Brain microvascular endothelial cell (primary cell): ENCODE measurements around the gene KIRREL3.

Experiments used
- DNase-seq: peaks from one replicate; pipeline ENCODE4 v3.0.0-alpha.2; 2020
- H3K27ac ChIP-seq: fragments of 250-450 bp; sonication (Bioruptor Pico); 2 replicates; pipeline ENCODE4 v1.5.1; 2020; ENCODE audit warnings: mild to moderate bottlenecking, moderate library complexity
- H3K27me3 ChIP-seq: fragments of 250-450 bp; sonication (Bioruptor Pico); replicated peaks from 2 replicates; pipeline ENCODE4 v1.5.1; 2020; ENCODE audit warnings: mild to moderate bottlenecking
- H3K36me3 ChIP-seq: fragments of 250-450 bp; sonication (Bioruptor Pico); replicated peaks from 2 replicates; pipeline ENCODE4 v1.5.1; 2020; ENCODE audit warnings: mild to moderate bottlenecking
- H3K4me3 ChIP-seq: 2 replicates; pipeline ENCODE4 v1.5.1; 2011; ENCODE audit warnings: low read depth, mild to moderate bottlenecking, control low read depth, low read length, moderate library complexity
- in situ Hi-C: cut with HindIII; loops from 2 replicates; pipeline ENCODE4 v1.10.0; 2017; ENCODE audit warnings: low sequenced_read_pairs, low pct_ligation_motif_present
- TF ChIP-seq, protein P1 (sequence below): IDR thresholded peaks from 2 replicates; pipeline ENCODE4 v1.5.1; 2011; ENCODE audit warnings: low read depth, mild to moderate bottlenecking, moderate library complexity, low read length, control low read depth, inconsistent platforms; ENCODE audit errors: missing control alignments

The KIRREL3 gene

DNA sequence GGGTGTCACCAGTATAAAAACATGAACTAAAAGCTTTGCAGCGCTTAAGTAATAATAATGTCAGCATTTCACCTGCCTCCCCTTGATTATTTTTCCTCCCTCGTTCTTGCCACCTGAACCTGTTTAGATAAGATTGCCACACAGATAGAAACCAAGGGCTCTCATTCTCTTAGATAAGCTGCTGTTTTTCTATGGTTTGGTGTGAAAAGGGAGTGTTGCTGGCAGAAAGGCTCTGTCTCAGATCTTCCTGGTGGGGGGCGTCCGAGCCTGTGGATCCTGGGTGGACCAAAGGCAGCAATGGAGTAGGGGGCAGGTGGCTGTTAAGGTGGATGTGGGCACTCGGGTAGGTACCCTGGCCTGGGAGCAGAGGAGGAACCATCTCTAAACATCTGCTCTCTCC, 497.6 kb downstream of the KIRREL3 start:
- Histone ChIP-seq H3K36me3 (no peaks in the 10 kb centered on the region), H3K27ac (no peak overlapping the region), H3K27me3 (peaks cover 3% of the 10 kb centered on the region), H3K4me3 (no peak overlapping the region)
- in situ Hi-C loops = no loop called here
- TF ChIP-seq, protein P1, sequence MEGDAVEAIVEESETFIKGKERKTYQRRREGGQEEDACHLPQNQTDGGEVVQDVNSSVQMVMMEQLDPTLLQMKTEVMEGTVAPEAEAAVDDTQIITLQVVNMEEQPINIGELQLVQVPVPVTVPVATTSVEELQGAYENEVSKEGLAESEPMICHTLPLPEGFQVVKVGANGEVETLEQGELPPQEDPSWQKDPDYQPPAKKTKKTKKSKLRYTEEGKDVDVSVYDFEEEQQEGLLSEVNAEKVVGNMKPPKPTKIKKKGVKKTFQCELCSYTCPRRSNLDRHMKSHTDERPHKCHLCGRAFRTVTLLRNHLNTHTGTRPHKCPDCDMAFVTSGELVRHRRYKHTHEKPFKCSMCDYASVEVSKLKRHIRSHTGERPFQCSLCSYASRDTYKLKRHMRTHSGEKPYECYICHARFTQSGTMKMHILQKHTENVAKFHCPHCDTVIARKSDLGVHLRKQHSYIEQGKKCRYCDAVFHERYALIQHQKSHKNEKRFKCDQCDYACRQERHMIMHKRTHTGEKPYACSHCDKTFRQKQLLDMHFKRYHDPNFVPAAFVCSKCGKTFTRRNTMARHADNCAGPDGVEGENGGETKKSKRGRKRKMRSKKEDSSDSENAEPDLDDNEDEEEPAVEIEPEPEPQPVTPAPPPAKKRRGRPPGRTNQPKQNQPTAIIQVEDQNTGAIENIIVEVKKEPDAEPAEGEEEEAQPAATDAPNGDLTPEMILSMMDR = no peak
- DNase-seq = no peak

DNA sequence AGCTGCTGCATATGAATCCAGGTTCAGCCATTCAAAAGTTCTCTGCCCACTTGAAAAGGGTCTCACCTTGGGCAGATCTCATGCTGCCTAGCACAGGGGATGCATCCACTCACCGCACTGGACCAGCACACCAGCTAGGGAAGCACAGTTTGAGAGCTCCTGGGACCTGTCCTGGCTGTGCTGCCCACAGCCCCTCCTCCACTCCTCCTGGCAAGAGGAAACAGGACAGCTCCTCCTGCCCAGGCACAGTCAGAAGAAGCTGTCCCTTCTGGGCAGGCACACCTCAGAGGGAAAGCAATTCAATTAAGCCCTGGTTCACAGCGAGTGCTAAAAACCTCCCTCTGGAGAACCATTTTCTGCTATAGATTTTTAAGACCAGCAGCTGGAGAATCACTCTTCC, 498.4 kb downstream of the KIRREL3 start:
- in situ Hi-C loops = no loop called here
- no peak for DNase-seq
- H3K27me3 ChIP-seq = peaks cover 3% of the 10 kb centered on the region

DNA sequence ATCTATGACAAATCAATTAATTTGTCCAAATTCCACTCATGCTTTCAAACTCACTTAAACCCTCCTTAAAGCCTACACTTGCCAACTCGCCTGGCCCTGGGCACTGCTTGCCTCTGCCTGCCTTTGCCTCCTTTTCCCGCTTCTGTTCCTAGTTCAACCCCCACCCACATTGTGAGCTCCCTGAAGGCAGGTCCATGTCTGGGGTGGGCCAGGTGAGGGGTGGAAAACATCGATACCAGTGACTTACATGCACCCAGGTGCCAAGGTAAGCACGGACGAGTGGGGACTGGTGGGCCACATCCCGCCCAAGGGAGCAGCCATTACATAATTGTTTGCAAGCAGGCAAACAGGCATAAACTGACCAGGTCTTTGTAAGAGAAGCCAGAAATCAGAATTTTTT, 498.9 kb downstream of the KIRREL3 start:
- in situ Hi-C loops = no loop called here

More for the DNA sequence above, 498.4 kb downstream of the KIRREL3 start:
- TF ChIP-seq, protein P1 = no peak
- Histone ChIP-seq H3K27ac (no peak overlapping the region), H3K36me3 (no peaks in the 10 kb centered on the region), H3K4me3 (no peak overlapping the region)

DNA sequence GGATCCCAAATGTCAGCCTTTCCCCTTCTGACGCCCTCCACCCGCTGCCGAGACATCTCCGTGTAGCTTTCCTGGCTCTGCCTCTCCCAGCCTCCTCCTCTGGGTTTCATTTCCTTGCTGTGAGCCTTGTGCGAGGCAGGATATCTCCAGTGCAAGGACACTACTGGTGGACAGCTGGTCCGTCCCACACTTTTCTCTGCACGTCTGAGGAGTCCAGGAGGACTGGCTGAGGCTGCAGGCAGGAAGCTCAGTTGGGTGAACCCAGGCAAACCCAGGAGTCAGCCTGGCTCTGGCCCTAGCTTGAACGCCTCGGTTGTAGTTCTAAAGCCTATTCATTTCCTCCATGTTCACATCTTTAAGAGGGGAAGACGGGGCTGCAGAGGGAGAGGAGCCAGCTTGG, 499.6 kb downstream of the KIRREL3 start:
- in situ Hi-C loops = no loop called here
- no peak overlapping the region for H3K27ac ChIP-seq

More for the DNA sequence above, 498.9 kb downstream of the KIRREL3 start:
- no peak overlapping the region for H3K27ac ChIP-seq
- peaks cover 3% of the 10 kb centered on the region for H3K27me3 ChIP-seq
- H3K36me3 ChIP-seq = no peaks in the 10 kb centered on the region
- no peak overlapping the region for H3K4me3 ChIP-seq
- TF ChIP-seq, protein P1 = no peak
- DNase-seq = no peak

DNA sequence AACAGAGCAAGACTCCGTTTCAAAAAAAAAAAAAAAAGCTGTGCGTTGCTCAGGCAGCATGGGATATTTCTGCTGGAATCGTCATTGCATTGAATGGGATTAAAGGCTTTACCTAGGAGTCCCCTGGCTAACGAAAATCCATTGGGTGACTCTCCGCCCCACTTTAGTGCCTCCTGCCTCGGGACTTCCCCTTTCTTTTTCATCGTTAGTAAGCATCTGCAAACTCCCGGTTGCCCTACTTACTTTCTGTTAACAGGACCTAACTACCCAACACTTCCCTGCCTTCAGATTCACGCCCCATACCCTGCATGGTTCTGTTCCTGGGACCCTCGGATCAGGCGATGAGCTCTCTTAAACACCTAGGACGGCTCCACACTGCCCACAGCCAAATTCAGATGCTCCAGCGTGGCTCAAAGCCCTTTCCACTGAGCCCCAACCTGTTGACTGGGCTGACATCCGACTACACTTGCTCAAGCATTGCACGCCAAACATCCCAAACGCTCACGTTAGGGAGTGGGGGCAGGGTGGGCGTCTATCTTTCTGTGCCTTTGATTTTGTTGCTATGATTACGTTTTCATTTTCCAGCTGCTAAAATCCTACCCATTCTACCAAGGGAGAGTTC, 501.3 kb downstream of the KIRREL3 start:
- Histone ChIP-seq H3K36me3 (no peaks in the 10 kb centered on the region), H3K4me3 (no peak overlapping the region), H3K27ac (no peak overlapping the region), H3K27me3 (peaks cover 3% of the 10 kb centered on the region)
- no peak for DNase-seq
- TF ChIP-seq, protein P1 = no peak
- in situ Hi-C loops = no loop called here

More for the DNA sequence above, 499.6 kb downstream of the KIRREL3 start:
- H3K4me3 ChIP-seq = no peak overlapping the region
- H3K36me3 ChIP-seq = no peaks in the 10 kb centered on the region
- peaks cover 3% of the 10 kb centered on the region for H3K27me3 ChIP-seq
- TF ChIP-seq, protein P1 = no peak
- DNase-seq = no peak

DNA sequence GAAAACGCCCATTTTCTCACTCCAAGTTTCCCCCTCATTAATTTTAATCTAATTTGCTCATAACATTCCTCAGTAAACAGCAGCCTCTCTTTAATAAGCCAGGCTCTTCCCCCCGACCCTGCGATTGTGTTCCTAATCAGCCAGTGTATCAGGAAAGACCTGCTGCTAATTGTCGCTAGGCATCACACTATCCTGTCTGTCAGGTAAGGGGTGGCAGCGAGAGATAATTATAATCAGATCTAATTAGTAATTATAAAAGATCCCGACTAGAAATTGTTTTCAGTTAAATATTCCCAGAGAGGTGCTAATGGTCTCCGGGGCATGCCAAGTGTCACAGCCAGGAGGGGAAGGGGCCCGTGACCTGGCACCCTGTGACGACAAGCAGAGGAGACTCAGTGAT, 502.3 kb downstream of the KIRREL3 start:
- Histone ChIP-seq H3K4me3 (no peak overlapping the region), H3K36me3 (no peaks in the 10 kb centered on the region), H3K27ac (no peak overlapping the region), H3K27me3 (peaks cover 3% of the 10 kb centered on the region)
- DNase-seq = no peak
- TF ChIP-seq, protein P1 = no peak
- in situ Hi-C loops = no loop called here
